ENCODE results near the gene NTF4.
"Not testable (repeated sequence)": the region's sequence is repeated elsewhere in the genome, so short reads cannot be mapped to it uniquely, and the experiment has no call there.

The NTF4 gene

GRCh38 chr19:49057636-49058234 lies 6.9 kb downstream of the NTF4 start, which contains the start of gene CGB7:
CGB7 (minus strand) TSS chr19:49057749; CDS start chr19:49055375, 2,374 bp downstream.
- DNase-seq (ENCODE audit: low read depth in 2 of 3, low spot score in 2 of 3), result no peak

- DNase-seq (ENCODE audit: low read depth in 2 of 3, low spot score in 2 of 3), result not testable (repeated sequence)
Observed at GRCh38 chr19:49056902-49057596, 7.6 kb downstream of the NTF4 start.

GRCh38 chr19:49056101-49056901 lies 8.3 kb downstream of the NTF4 start:
- DNase-seq (ENCODE audit: low read depth in 2 of 3, low spot score in 2 of 3), result no peak

- not testable (repeated sequence) for DNase-seq (ENCODE audit: low read depth in 2 of 3, low spot score in 2 of 3)
Observed at GRCh38 chr19:49050376-49051033, 14.1 kb downstream of the NTF4 start.

GRCh38 chr19:49049834-49050233 lies 14.8 kb downstream of the NTF4 start:
- DNase-seq (ENCODE audit: low read depth in 2 of 3, low spot score in 2 of 3), result not testable (repeated sequence)

- not testable (repeated sequence) for DNase-seq (ENCODE audit: low read depth in 2 of 3, low spot score in 2 of 3)
Observed at GRCh38 chr19:49049011-49049410, 15.6 kb downstream of the NTF4 start, which contains the start of gene CGB8. CGB8 (minus strand) TSS chr19:49049111; CDS start chr19:49048739, 372 bp downstream.

GRCh38 chr19:49043548-49043947 lies 21.1 kb downstream of the NTF4 start, which contains the start of gene CGB5:
CGB5 (plus strand) TSS chr19:49043848; CDS start chr19:49044210, 362 bp downstream.
- not testable (repeated sequence) for DNase-seq (ENCODE audit: low read depth in 2 of 3, low spot score in 2 of 3)

- not testable (repeated sequence) for DNase-seq (ENCODE audit: low read depth in 2 of 3, low spot score in 2 of 3)
Observed at GRCh38 chr19:49042666-49043065, 22.0 kb downstream of the NTF4 start.

- DNase-seq (ENCODE audit: low read depth in 2 of 3, low spot score in 2 of 3), result no peak
Observed at GRCh38 chr19:49042177-49042576, 22.4 kb downstream of the NTF4 start.

GRCh38 chr19:49039736-49040135 lies 24.9 kb downstream of the NTF4 start:
- not testable (repeated sequence) for DNase-seq (ENCODE audit: low read depth in 2 of 3, low spot score in 2 of 3)

- DNase-seq (ENCODE audit: low read depth in 2 of 3, low spot score in 2 of 3), result not testable (repeated sequence)
Observed at GRCh38 chr19:49038557-49039276, 25.9 kb downstream of the NTF4 start.

GRCh38 chr19:49038111-49038510 lies 26.5 kb downstream of the NTF4 start:
- DNase-seq (ENCODE audit: low read depth in 2 of 3, low spot score in 2 of 3), result not testable (repeated sequence)

- DNase-seq (ENCODE audit: low read depth in 2 of 3, low spot score in 2 of 3), result not testable (repeated sequence)
Observed at GRCh38 chr19:49036815-49037214, 27.8 kb downstream of the NTF4 start, which contains the start of gene CGB1. CGB1 (minus strand) TSS chr19:49036895; CDS start chr19:49036711, 184 bp downstream.

GRCh38 chr19:49031642-49032301 lies 32.8 kb downstream of the NTF4 start, which contains the start of gene CGB2:
CGB2 (plus strand) TSS chr19:49031890; CDS start chr19:49032096, 206 bp downstream.
- DNase-seq (ENCODE audit: low read depth in 2 of 3, low spot score in 2 of 3), result peak; percentile 71 to 93 (median 82)

GRCh38 chr19:49030323-49030722 lies 34.3 kb downstream of the NTF4 start:
- not testable (repeated sequence) for DNase-seq (ENCODE audit: low read depth in 2 of 3, low spot score in 2 of 3)

- not testable (repeated sequence) for DNase-seq (ENCODE audit: low read depth in 2 of 3, low spot score in 2 of 3)
Observed at GRCh38 chr19:49029749-49030148, 34.9 kb downstream of the NTF4 start.

- not testable (repeated sequence) for DNase-seq (ENCODE audit: low read depth in 2 of 3, low spot score in 2 of 3)
Observed at GRCh38 chr19:49028686-49029085, 35.9 kb downstream of the NTF4 start.

- not testable (repeated sequence) for DNase-seq (ENCODE audit: low read depth in 2 of 3, low spot score in 2 of 3)
Observed at GRCh38 chr19:49025599-49025998, 39.0 kb downstream of the NTF4 start.

GRCh38 chr19:49025088-49025487 lies 39.5 kb downstream of the NTF4 start:
- not testable (repeated sequence) for DNase-seq (ENCODE audit: low read depth in 2 of 3, low spot score in 2 of 3)

Measured in activated CD8-positive, alpha-beta memory T cell treated with anti-CD3 and anti-CD28 coated beads for 48 hours (primary cell).